Measurements from ENCODE around the gene PPP2R3A.

DNA sequence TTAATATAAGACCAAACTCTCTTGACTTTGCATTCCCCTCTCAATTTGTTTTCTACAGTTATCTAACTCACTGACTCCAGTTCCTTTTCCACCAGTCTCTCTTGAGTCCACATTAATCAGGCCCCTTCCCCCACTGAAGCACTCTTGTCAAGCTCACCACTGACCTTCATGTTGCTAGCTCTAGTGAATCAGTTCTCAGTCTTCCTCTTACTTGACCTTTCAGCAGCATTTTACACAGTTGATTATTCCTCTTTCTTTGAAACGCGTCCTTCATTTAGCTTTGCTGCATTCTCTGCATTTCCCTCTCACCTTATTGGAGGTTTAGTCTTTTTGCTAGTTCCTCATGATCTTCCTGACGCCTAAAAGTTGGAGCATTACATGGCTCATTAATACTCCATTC, 8.3 kb downstream of the PPP2R3A start:
- TF ChIP-seq, protein P1, sequence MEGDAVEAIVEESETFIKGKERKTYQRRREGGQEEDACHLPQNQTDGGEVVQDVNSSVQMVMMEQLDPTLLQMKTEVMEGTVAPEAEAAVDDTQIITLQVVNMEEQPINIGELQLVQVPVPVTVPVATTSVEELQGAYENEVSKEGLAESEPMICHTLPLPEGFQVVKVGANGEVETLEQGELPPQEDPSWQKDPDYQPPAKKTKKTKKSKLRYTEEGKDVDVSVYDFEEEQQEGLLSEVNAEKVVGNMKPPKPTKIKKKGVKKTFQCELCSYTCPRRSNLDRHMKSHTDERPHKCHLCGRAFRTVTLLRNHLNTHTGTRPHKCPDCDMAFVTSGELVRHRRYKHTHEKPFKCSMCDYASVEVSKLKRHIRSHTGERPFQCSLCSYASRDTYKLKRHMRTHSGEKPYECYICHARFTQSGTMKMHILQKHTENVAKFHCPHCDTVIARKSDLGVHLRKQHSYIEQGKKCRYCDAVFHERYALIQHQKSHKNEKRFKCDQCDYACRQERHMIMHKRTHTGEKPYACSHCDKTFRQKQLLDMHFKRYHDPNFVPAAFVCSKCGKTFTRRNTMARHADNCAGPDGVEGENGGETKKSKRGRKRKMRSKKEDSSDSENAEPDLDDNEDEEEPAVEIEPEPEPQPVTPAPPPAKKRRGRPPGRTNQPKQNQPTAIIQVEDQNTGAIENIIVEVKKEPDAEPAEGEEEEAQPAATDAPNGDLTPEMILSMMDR (IDR thresholded peaks at IDR 0.05) = no peak
- no peak for TF ChIP-seq POLR2AphosphoS5 (IDR thresholded peaks at IDR 0.05)
- TF ChIP-seq POLR2A (IDR thresholded peaks at IDR 0.05) = no peak
- no peak for TF ChIP-seq EP300 (IDR thresholded peaks at IDR 0.05; ENCODE audit: low read depth)

All from transverse colon (tissue), 4 donors.